K562 (cell line): ENCODE results near the gene TMEM107. TPM values are rescaled to one million over a fixed set of nuclear protein-coding genes. Genes with fewer than 3 reads are reported as not detected.

Source experiments
- EZH2 ChIP-seq: IDR thresholded peaks from 2 replicates; pipeline ENCODE4 v1.6.1; 2012; ENCODE audit warnings: low read depth, mild to moderate bottlenecking, inconsistent platforms, low read length, borderline replicate concordance
- HNRNPLL ChIP-seq: fragments of 200-400 bp; formaldehyde crosslinking; IDR thresholded peaks from 2 replicates; pipeline ENCODE4 v1.6.1; 2017; ENCODE audit warnings: low read length, low read depth, mild to moderate bottlenecking; ENCODE audit not compliant: poor library complexity, severe bottlenecking
- LEF1 ChIP-seq: fragments of 450-650 bp; IDR thresholded peaks from 2 replicates; pipeline ENCODE4 v1.6.1; 2016; ENCODE audit warnings: mild to moderate bottlenecking
- SIX5 ChIP-seq, 2 experiments: IDR thresholded peaks; 2 replicates each; pipeline ENCODE4 v1.6.1; 2011; ENCODE audit warnings: low read length in 2 of 2, borderline replicate concordance in 1 of 2, low read depth in 1 of 2, mild to moderate bottlenecking in 1 of 2, moderate library complexity in 1 of 2; ENCODE audit not compliant: insufficient read depth in 1 of 2
- SUPT5H ChIP-seq: fragments of 450-650 bp; IDR thresholded peaks from 2 replicates; pipeline ENCODE4 v1.6.1; 2016
- ZNF174 ChIP-seq: fragments of 250-450 bp; sonication (Bioruptor Pico); IDR thresholded peaks from 2 replicates; pipeline ENCODE4 v1.4.0; 2020; ENCODE audit warnings: mild to moderate bottlenecking
- polyA plus RNA-seq, 8 experiments: library from polyadenylated mRNA; depleted of rRNA in 4 of 8; stranded (reverse) in 5 of 8; unstranded in 3 of 8; fragments of >200 nt; fragmentation: Nextera tagmentation in 2 of 8; fragmentation: Illumina TruSeq in 1 of 8; extraction: Ambion mirVana in 2 of 8; extraction: Trizol in 1 of 8; gene quantifications; 2 replicates each; pipeline versions ENCODE4 v1.2.1 to v1.2.3, GENCODE V29; 2011 to 2014; ENCODE audit warnings: inconsistent platforms in 1 of 8, missing spikeins in 1 of 8
- total RNA-seq, 7 experiments: library from RNA; depleted of rRNA in 6 of 7; stranded (reverse); fragments of >200 nt in 6 of 7; fragmentation: Illumina TruSeq in 2 of 7; extraction: Trizol in 2 of 7; gene quantifications; 2 replicates each; pipeline versions ENCODE4 v1.2.1 to v1.2.3, GENCODE V29; 2011 to 2021; ENCODE audit warnings: low replicate concordance in 1 of 7
- TF ChIP-seq, protein P1 (sequence below): fragments of 250-450 bp; sonication (Bioruptor Pico); IDR thresholded peaks from 2 replicates; pipeline ENCODE4 v1.5.0; 2021; ENCODE audit warnings: mild to moderate bottlenecking, moderate library complexity
- TF ChIP-seq, protein P2 (sequence below): sonication (generic); IDR thresholded peaks from 2 replicates; pipeline ENCODE4 v1.6.1; 2016
- TF ChIP-seq, protein P3 (sequence below): fragments of 450-650 bp; IDR thresholded peaks from 2 replicates; pipeline ENCODE4 v1.6.1; 2016; ENCODE audit warnings: mild to moderate bottlenecking
- TF ChIP-seq, protein P4 (sequence below), 2 experiments: fragments of 450-650 bp in 1 of 2; IDR thresholded peaks; 2 replicates each; pipeline ENCODE4 v1.6.1; 2011 to 2017; ENCODE audit warnings: low read depth in 2 of 2, antibody characterized with exemption in 1 of 2, borderline replicate concordance in 1 of 2, low read length in 1 of 2, mild to moderate bottlenecking in 1 of 2, mixed read lengths in 1 of 2; ENCODE audit not compliant: control insufficient read depth in 1 of 2
- TF ChIP-seq, protein P5 (sequence below), 2 experiments: fragments of 200-800 bp in 1 of 2; sonication (Bioruptor generic) in 1 of 2; sonication (generic) in 1 of 2; formaldehyde crosslinking in 1 of 2; IDR thresholded peaks in 1 of 2; conservative IDR thresholded peaks in 1 of 2; 2 replicates each; pipeline versions ENCODE4 v1.5.0 to v1.6.1; 2016 to 2020; ENCODE audit warnings: missing compliant biosample characterization in 1 of 2, missing genetic modification characterization in 1 of 2, missing genetic modification reagents in 1 of 2

The TMEM107 gene
- total and polyA plus RNA-seq, 9 of the 15 experiments (the other 6 are each of a cell fraction or from before 2014, with no cell fraction given), result 7.1 to 26.2 (median 16.9) TPM

DNA sequence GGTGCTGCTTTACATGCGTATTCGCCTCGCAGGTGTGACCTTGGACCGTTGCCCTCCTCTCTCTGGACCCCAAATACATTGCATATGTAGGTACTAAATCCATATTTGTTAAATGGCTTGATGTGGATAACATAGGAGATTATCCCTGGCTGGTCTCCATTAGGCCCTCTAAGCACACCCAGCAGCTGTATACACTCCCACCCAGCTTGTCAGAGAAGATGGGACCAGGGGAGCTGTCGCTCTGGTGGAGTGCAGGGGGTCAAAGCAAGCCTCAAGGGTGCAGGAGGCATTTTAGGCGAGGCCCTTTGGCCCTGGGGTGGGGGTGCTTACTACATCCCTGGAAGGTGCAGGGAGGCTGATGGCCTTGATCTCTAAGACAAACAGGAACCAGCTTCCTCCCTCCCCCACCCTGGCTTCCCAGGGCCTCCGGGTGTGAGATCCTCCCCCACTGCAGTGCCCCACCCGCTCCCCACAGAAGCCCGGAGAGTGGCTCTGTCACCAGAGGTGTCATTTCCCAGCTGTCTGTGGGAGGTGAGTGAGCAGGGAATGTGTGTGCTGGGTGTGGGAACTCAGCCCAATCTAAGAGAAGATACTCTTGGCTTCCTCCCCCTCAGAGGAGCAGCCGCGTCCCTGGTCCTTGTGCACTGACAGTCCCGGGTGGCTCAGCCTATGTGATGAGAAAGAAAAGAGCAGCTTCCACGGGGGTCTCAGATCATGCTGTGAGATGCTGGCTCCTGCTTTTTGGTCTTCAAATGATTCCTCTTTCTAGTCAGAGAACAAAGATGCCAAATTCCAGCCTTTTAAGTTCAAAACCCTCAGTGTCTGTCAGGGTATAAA lies 12.0 kb downstream of the TMEM107 start (continued):
- TF ChIP-seq, protein P1, sequence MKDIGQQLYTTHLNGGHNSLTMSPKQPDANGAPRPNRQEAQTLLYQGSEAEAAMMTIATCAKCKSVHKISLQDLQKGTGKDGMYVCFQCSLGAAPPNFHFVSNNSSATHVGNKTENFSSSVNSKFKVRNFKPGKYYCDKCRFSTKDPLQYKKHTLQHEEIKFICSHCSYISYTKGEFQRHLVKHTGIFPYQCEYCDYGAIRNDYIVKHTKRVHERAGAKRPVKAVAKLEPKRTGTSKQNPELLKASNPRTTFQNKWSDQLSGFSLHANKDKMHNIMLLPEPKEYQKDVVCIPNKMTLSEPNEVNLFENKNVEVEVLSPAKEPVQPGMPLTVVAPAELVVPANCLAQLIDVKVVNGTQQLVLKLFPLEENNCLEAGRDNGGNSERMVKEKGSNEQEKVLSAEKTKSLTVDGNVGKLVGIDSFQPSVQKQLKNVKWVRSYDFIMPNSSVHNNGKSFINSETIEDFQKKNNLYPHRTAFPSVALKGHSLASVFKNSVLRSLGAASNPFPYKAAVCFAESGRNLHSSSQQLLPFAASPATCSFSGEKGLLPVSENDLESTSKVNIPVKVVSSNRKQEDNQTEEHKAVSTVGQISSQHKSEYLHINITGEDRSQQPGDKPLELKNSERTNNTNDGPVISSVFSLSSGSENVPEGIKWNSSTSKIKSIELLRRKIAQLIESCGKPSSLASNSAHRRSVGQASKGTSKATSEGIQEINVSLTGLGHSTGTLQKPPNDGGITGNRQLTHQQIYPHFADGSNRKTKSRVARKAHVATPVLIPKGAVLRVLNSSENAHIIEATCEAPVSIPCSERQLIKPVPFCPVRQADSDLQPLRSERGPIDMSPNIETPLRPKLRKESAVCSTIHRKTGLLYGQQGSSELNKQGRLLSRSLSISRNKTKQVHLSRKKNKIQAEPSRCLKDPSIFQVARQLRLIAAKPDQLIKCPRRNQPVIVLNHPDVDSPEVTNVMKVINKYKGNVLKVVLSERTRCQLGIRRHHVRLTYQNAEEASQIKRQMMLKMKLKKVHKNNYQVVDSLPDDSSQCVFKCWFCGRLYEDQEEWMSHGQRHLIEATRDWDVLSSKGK (CRISPR knock-in tag), result no peak
- peak; percentile 90 for TF ChIP-seq LEF1
- TF ChIP-seq, protein P2, sequence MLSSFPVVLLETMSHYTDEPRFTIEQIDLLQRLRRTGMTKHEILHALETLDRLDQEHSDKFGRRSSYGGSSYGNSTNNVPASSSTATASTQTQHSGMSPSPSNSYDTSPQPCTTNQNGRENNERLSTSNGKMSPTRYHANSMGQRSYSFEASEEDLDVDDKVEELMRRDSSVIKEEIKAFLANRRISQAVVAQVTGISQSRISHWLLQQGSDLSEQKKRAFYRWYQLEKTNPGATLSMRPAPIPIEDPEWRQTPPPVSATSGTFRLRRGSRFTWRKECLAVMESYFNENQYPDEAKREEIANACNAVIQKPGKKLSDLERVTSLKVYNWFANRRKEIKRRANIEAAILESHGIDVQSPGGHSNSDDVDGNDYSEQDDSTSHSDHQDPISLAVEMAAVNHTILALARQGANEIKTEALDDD, result no peak
- TF ChIP-seq, protein P3, sequence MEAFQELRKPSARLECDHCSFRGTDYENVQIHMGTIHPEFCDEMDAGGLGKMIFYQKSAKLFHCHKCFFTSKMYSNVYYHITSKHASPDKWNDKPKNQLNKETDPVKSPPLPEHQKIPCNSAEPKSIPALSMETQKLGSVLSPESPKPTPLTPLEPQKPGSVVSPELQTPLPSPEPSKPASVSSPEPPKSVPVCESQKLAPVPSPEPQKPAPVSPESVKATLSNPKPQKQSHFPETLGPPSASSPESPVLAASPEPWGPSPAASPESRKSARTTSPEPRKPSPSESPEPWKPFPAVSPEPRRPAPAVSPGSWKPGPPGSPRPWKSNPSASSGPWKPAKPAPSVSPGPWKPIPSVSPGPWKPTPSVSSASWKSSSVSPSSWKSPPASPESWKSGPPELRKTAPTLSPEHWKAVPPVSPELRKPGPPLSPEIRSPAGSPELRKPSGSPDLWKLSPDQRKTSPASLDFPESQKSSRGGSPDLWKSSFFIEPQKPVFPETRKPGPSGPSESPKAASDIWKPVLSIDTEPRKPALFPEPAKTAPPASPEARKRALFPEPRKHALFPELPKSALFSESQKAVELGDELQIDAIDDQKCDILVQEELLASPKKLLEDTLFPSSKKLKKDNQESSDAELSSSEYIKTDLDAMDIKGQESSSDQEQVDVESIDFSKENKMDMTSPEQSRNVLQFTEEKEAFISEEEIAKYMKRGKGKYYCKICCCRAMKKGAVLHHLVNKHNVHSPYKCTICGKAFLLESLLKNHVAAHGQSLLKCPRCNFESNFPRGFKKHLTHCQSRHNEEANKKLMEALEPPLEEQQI, result no peak
- TF ChIP-seq SIX5 (IDR thresholded peaks at IDR 0.05; ENCODE audit: borderline replicate concordance in 1 of 2, insufficient read depth in 1 of 2, low read depth in 1 of 2, low read length in 2 of 2), result no peak
- TF ChIP-seq, protein P4, sequence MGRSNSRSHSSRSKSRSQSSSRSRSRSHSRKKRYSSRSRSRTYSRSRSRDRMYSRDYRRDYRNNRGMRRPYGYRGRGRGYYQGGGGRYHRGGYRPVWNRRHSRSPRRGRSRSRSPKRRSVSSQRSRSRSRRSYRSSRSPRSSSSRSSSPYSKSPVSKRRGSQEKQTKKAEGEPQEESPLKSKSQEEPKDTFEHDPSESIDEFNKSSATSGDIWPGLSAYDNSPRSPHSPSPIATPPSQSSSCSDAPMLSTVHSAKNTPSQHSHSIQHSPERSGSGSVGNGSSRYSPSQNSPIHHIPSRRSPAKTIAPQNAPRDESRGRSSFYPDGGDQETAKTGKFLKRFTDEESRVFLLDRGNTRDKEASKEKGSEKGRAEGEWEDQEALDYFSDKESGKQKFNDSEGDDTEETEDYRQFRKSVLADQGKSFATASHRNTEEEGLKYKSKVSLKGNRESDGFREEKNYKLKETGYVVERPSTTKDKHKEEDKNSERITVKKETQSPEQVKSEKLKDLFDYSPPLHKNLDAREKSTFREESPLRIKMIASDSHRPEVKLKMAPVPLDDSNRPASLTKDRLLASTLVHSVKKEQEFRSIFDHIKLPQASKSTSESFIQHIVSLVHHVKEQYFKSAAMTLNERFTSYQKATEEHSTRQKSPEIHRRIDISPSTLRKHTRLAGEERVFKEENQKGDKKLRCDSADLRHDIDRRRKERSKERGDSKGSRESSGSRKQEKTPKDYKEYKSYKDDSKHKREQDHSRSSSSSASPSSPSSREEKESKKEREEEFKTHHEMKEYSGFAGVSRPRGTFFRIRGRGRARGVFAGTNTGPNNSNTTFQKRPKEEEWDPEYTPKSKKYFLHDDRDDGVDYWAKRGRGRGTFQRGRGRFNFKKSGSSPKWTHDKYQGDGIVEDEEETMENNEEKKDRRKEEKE (IDR thresholded peaks at IDR 0.05; ENCODE audit: borderline replicate concordance in 1 of 2, control insufficient read depth in 1 of 2, low read depth in 2 of 2, low read length in 1 of 2), result peak in 1 of 2 experiments; percentile 67; a peak in 1 of 4 replicates
- TF ChIP-seq HNRNPLL, result no peak
- no peak for TF ChIP-seq SUPT5H
- no peak for TF ChIP-seq ZNF174
- TF ChIP-seq EZH2, result no peak
- TF ChIP-seq, protein P5, sequence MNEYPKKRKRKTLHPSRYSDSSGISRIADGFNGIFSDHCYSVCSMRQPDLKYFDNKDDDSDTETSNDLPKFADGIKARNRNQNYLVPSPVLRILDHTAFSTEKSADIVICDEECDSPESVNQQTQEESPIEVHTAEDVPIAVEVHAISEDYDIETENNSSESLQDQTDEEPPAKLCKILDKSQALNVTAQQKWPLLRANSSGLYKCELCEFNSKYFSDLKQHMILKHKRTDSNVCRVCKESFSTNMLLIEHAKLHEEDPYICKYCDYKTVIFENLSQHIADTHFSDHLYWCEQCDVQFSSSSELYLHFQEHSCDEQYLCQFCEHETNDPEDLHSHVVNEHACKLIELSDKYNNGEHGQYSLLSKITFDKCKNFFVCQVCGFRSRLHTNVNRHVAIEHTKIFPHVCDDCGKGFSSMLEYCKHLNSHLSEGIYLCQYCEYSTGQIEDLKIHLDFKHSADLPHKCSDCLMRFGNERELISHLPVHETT (CRISPR knock-in tag; conservative IDR thresholded peaks at IDR 0.05 in 1 of 2, IDR thresholded peaks at IDR 0.05 in 1 of 2), result peak in 1 of 2 experiments; percentile 52; a peak in 1 of 4 replicates
